GM21367 (cell line): Measurements from ENCODE around the gene LAG3.

ENCODE experiments used
- ATAC-seq: cut with Tn5 transposase; IDR thresholded peaks from one replicate; pipeline ENCODE4 v1.9.1; 2021; ENCODE audit not compliant: unreplicated experiment

The LAG3 gene

DNA sequence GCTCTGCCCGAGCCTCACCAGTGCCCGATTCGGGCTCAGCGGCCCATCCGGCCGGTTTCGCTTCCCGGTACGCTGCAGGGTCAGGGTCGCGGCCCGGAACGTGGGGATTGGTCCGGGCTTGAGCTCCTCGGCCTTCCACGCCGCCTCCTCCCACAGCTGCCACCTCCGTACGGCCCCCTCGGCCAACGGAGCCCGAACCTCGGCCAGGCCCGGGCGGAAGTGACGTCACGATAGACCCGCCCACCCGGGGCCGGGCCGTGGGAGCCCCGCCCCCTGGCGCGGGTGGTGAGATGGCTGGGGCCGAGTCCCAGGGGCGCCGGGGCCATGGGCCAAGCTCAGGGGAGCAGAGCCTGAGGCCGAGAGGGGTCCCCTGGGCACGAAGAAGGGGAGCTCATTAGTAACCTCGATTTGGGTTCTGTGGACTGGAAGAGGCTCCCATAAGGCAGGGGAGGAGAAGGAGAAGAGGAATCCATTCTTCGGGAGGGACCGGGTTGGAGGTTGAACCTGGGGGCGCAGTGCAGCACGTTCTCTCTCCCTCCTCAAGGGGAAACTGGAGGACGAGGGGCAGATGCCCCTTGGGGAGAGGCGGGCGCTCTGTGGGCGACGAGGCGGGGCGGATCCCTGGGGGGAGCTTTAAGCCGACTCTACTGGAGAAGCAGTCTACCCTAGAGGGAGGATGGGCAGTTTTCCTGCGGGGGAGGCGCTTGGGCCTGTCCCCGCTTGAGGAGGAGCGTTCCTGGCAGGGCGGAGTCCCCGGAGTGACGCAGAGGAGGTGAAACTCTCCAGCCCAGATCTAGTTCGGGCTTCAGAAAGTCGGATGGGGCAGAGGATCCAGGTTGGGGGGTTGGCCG, 19.2 kb upstream of the LAG3 start, which contains the start of gene MLF2:
TSS of gene MLF2 (minus strand) at position 221 of the 851 bp plus-strand sequence. CDS start 807 bp downstream, outside the sequence.
- peak; percentile 85 for ATAC-seq

DNA sequence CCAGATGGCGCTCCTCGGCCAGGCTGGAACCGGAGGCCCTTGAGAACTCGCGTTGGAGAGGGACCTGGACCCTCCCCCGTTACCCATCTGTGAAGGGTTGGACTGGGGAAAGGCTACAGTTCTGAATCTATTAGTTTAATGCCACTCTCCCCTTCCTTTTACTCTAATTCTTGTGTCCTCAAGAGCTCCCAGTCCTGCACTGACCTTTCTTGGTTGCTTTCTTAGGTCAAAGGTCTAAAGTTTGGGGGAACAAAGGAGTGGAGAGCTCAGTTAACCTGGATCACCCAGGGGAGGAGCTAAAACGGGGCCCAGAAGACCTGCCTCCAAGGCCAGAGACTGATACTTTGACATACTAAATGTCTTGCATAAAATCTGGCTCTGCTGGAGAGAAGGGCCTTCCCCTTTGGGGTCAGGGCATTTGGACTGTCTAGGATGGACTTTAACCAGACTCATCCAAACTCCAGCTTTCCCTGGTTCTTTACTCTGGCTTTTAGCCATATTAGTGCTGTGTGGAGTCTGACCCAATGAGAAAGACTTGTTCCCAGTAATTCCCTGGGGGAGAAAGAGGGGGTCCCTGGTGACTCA, 18.5 kb upstream of the LAG3 start:
- ATAC-seq = no peak

GRCh38 chr12:6754411-6754810, 17.9 kb upstream of the LAG3 start:
- ATAC-seq = no peak

DNA sequence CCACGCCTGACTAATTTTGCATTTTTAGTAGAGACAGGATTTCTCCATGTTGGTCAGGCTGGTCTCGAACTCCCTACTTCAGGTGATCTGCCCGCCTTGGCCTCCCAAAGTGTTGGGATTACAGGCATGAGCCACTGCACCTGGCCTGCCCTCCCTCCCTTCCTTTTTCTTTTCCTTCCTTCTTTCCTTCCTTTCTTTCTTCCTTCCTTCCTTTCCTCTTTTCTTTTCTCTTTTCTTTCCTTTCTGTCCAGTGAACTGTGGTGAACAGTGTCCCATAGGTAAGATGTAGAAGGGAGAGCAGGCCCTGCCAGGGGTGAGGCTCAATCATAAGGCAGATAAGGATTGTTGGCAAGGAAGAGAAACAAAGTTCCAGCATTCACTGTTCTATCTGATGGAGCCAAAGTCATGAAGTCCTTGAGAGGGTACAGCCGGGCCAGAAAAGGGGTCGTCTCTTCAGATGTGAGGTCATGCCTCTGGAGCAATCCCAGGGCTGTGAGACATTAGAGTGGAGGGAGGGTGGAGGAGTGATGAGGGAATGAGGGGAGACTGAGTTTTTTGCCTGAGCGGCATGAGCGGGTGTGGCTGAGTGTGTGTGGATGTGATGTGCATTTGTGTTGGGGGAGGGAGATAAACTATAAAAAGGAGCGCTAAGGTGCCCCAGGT, 15.2 kb upstream of the LAG3 start:
- no peak for ATAC-seq

DNA sequence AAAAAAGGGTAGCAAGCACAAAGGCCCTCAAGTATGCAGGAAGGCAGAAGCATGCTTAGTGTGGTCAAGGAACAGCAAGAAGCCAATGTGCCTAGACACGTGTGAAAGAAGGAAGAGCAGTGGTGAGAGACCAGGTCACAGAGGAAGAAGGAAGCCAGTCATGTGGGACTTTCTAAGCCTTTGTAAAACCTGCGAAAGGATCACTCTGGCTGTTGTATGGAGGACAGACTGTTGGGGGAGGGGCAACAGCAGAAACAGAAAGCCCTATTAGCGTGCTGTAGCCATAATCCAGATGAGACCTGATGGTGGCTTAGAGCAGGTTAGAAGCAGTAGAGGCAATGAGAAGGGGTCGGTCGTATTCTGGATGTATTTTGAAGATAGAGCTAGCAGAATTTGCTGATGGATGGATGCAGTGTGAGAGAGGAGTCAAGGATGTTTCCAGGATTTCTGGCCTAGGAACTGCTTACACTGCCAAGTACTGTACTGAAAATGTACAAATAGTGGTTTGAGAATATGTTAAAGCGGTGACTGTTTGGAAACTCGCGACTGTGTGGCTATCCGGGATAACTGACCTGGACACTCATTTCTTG, 13.7 kb upstream of the LAG3 start:
- no peak for ATAC-seq

GRCh38 chr12:6759741-6760140, 12.6 kb upstream of the LAG3 start:
- no peak for ATAC-seq

DNA sequence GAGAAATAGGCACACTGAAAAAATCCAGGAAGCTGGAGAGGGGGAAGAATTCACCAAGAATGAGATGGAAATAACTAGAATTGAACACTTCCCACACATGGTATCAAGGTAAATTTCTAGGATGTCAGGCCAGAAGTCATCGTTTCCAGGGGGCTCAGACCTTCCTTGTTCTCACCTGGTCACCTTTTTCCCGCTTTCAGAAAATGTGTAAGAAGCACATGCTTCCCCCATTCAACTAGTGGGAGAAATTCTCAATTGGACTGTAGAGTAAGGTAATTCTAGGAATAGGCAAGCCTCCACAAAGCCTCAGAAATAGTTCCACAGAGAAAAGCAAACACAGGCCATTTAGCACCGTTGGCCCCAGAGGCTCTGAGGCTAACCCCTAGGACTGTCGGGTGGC, 8.9 kb upstream of the LAG3 start:
- ATAC-seq = no peak

DNA sequence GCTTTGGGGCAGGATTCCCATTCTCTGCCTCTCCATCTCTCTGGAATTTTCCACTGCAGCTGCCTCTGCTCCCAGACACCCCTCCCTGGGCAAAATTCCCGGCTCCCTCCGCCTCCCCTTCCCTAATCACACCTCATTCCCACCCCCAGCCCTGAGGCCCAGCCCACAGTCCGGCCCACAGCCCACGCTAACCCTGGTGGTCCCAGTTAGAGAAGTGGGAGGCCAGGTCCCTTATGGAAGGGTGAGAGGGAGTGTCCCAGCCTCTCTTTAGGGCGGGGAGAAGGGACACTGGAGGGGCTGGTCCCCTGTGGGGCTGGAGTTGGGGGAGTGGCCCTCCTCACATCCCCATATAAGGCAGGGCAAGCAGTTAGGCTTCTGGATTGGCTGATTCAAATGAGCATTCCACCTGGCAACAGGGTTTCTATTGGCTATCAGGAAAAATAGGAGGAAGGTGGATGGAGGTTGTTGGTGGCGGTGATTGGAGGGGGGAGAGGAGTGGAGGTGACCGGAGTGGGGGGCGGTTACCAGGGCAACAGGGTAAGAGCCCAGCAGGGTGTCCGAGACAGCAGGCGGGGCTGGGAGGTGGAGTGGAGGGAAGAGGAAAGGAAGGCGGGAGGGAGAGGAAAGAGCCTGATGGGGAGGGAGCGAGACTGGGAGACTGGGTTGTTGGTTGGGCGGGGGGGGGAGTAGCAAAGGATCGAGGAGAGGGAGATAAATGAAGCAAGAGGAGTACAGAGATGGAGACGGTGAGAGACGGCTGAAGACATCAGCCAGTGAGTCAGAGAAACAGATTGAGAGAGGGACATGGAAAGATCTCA, 8.1 kb upstream of the LAG3 start:
- ATAC-seq = peak; percentile 77

DNA sequence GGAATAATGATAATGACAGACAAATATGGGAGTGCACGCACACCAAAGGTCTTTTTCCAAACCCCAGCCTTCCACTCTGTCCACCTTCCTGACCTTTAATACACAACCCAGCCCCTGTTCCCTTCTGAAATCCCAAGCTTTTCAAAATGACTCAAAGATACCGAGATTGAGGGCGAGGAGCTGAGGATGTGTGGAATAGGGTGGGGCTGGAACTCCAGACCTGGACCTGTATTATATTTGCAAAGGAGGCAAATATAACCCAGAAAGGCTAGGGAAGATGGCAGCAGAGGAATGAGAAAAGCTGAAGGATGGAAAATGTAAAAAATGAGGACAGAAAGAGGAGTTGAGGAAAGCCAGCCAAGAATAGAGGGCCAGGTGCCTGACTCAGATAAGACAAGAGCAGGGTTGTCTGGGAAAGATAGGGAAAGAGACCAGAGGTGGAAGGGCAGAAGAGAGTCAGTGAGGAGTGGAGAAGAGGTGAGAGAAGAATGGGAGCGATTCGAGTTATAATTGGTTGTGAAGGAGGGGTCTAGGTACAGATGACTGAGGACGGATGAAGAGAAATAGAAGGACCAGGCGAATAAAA, 7.2 kb upstream of the LAG3 start:
- ATAC-seq = no peak

DNA sequence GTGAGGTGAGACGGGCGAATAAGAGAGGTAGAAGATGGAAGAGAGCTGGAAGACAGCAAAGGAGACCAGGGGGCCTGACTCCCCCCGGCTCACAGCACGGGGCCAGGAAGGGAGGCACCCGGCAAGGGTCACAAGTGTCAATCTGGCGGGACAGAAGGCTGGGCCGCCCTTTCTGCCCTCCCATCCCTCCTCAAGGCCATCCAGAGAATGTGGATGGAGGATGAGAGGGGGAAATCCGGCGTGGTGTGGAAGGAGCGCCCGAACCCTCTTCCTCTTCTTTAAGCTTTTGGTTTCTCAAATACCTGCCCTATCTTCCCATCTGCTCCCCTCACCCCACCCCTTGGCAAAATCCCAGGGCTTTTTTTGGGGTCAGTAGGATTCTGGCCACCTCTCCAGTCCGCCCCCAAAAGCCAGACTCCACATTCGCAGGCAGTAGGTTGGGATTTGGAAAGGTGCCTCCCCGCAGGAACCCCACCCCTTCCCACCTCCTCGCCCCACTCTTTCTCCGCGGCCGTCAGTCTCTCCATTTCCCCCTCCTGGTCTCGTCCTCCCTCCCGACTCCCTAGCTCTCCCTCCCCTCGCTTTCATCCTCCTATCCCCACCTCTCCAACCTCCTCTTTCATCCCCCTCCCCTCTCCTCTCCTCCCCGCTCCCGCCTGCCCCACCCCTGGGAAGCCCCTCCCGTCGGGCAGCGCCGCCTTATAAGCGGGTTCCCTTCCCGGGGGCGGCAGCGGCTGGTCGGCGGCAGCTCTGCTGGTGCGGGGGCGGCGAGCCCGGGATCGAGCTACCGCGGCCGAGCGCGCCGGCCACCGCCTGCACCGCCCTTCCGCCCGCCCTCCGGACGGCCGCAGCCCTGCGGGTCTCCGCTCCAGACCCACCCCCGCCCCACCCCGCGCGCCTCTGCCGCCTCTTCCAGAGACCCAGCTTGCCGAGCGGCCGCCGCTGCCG, 6.4 kb upstream of the LAG3 start, which contains the start of gene PTMS:
TSS of gene PTMS (plus strand) at position 730 of the 948 bp plus-strand sequence. CDS start 343 bp downstream, outside the sequence.
- peak; percentile 12 for ATAC-seq

DNA sequence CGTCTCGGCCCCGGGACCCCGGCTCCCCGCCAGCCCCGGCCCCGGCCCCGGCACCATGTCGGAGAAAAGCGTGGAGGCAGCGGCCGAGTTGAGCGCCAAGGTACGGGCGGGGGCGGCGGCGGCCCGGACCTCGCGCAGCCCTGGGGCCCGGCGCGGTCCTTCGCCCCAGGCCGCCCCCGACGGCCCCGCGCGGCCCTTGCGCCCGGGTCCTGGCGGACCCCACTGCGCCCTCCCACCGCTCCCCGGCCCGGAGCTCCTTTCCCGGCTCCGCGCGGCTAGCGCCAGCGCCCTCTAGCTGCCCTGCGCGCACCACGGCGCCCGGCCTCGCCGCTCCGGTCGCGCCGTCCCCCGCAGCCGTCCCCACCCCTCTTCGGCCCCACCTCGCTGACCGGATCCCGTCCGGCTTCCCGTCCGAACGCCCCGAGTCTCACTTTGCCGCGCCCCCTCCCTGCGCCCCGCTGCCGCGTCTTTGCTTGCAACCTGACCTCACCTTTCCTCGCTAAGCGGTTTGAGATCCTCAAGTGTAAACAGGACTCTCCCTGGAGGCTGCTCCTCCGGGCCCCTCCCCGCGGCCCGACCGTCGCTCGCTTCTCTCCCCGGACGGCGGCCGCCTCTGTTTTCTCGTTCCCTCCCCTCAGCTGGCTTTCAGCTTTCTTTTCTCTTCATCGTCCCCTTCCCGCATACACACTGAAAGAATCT, 5.5 kb upstream of the LAG3 start:
- peak; percentile 46 for ATAC-seq

DNA sequence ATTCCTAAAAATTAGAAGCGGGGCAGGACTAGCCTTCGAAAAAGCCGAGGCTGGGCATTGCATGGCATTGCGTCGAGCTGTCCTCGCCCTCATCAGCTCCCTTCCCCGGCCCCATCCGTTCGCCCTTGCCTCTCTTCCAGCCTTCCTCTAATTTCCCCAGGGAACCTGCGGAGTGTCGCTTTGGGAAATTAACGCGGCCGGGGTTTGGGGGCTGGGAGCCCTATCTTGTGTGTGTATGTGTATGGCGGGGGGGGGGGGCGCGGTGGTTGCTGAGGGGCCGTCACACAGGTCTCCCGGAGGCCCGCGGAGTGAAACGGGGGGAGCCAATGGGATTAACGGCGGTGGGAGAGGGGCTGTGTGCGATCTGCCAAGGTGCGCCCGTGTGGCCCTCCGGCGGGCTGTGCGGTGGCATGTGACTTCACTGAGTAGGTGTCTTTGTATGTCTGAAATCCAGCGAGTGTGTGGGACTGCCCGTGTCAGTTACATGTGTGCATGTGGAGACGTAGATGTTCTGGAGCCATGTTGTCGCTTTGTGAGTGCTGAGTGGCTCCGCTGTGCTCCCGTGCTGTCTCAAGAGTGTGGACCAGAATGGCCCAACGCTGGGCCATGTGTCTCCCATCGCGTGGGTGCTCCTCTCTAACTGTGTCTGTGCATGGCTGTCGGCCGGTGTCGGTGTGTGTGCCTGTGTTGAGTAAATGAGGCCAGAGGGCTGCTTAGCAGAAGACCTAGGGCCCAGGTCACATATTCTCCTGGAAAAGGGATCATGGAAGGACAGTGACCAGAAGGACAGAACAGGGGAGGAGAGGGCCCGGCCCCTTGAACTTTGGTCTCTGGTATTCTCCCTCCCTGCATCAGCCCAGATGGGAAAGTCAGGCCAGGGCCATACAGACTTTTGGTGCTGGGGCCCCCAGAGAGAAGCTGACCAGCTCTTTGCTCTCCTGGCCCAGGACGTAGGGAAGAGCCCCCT, 4.7 kb upstream of the LAG3 start:
- no peak for ATAC-seq

DNA sequence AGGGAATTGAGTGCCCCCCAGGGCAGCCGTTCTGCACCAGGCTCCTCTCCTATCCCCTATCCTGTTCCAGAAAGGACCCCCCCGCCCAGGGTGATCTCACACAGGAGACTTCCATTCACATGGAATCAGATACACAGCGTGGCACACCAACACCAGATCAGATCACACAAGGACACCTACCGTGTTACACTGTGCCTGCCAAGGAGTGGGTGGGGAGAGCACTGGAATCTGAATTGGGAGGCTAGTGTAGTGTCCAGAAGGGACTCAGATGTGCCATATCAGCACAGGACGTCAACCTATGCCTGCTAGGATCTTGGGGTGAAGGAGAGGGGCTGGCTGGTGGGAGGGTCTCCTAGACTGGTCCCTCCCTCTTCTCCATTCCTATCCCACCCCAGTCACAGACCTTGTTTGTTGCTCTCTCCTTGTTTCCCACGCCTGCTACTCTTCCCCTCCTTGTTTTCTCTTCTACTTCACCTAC, 3.8 kb upstream of the LAG3 start:
- ATAC-seq = no peak

- no peak for ATAC-seq
These were observed 3.3 kb upstream of the LAG3 start for GRCh38 chr12:6768990-6769389.

DNA sequence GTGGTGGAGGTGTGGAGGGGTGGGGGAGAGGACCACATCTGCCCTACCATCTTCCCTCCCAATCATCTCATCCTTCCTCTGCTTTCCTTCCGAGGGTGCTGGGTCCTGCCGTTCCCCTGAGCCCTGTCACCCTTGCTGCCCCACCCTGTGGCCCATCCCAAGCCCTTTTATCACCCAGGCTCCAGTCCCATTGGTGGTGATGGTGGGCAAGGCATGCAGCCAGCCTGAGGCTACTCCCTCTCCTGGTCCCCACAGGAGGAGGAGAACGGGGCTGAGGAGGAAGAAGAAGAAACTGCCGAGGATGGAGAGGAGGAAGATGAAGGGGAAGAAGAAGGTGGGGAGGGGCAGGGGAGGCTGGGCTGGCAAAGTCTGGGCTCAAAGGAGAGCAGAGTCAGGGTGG, 2.7 kb upstream of the LAG3 start:
- no peak for ATAC-seq

- no peak for ATAC-seq
These were observed 2.2 kb upstream of the LAG3 start for GRCh38 chr12:6770094-6770493.

- no peak for ATAC-seq
These were observed 1.7 kb upstream of the LAG3 start for GRCh38 chr12:6770600-6770999.
